ENCODE results near the gene CD7.

Gene CD7

DNA sequence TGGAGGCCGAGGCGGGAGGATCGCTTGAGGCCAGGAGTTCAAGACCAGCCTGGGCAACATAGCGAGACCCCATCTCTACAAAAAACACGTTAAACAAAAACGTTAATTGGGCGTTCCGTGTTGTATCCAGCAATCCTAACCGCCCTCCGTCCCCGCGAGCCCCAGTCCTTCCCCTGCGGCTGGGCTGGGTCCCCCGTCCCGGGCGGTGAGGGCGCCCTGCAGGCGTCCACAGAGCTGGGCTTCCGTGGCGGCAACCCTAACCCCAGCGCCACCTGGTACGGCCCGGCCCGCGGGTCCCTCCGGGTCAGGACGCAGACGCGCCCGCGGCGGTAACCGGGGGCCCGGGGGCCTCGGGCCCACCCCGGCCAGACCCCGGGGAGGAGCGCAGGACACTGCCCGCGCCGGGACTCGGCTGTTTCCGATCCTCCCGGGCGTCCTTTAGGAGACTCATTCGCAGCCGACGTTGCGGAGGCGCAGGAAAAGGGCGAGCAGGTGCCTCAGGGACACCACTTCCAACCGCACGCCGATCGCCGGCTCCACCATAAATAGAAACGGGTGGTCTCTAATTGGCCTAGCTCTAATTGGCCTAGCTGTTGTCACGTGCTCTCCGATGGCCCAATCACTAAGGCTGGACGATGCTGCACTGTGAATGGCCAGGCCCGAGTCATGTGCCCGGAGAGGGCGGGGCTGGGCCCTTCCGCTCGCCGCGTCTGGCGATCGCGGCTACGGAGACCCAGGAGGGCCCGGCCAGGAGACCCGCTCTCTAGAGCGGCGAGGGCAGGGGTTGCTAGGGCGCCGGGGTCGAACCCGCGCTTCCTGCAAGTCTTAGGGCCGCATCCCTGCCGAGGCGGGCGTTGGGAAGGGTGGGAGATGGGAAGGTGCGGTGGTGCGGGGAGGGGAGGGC, 24.9 kb downstream of the CD7 start:
- Histone ChIP-seq H3K36me3 (replicated peaks) (no peaks in the 10 kb centered on the region), H3K4me3 (ENCODE audit: low read depth, low read length) (peak overlapping the region; percentile 75), H3K27me3 (replicated peaks) (no peaks in the 10 kb centered on the region), H3K27ac (peak overlapping the region; percentile 90)
- DNase-seq: peak; percentile 99
- in situ Hi-C loops (cut with HindIII; ENCODE audit: low pct_ligation_motif_present, low sequenced_read_pairs): no loop called here
- TF ChIP-seq, protein P1, sequence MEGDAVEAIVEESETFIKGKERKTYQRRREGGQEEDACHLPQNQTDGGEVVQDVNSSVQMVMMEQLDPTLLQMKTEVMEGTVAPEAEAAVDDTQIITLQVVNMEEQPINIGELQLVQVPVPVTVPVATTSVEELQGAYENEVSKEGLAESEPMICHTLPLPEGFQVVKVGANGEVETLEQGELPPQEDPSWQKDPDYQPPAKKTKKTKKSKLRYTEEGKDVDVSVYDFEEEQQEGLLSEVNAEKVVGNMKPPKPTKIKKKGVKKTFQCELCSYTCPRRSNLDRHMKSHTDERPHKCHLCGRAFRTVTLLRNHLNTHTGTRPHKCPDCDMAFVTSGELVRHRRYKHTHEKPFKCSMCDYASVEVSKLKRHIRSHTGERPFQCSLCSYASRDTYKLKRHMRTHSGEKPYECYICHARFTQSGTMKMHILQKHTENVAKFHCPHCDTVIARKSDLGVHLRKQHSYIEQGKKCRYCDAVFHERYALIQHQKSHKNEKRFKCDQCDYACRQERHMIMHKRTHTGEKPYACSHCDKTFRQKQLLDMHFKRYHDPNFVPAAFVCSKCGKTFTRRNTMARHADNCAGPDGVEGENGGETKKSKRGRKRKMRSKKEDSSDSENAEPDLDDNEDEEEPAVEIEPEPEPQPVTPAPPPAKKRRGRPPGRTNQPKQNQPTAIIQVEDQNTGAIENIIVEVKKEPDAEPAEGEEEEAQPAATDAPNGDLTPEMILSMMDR (IDR thresholded peaks at IDR 0.05; ENCODE audit: low read depth, low read length, missing control alignments): no peak

DNA sequence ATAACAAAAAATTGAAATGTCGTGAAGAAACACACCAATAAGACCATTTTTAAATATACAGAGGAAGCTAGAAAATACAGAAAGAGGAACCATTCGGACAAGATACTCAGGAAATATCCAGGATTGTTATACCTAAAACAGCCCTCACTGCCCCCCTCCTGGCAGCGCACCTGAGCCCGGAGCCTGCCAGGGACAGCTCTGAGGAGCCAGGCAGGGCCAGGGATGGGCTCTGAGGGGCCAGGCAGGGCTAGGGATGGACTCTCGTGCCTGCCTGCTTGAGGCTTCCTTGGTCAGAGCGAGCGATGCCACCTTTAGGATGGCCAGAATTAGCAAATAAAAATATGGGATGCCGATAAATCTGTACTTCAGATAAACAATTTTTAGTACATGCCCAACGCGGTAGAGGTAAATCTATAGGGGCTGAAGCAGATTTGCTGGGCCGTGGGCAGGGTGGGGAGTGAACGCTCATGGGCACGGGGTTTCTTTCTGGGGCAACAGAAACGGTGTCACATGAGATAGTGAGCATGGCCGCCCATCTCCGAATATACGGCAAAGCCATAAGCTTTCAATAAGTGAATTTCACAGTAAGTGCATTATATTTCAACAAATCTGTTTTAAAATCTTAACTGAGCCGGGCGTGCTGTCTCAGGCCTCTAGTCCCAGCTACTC, 25.7 kb downstream of the CD7 start:
- Histone ChIP-seq H3K4me3 (ENCODE audit: low read depth, low read length) (peak overlapping the region; percentile 75), H3K36me3 (replicated peaks) (no peaks in the 10 kb centered on the region), H3K27ac (no peak overlapping the region), H3K27me3 (replicated peaks) (no peaks in the 10 kb centered on the region)
- no peak for DNase-seq
- in situ Hi-C loops (cut with HindIII; ENCODE audit: low pct_ligation_motif_present, low sequenced_read_pairs): no loop called here
- TF ChIP-seq, protein P1 (IDR thresholded peaks at IDR 0.05; ENCODE audit: low read depth, low read length, missing control alignments): no peak

DNA sequence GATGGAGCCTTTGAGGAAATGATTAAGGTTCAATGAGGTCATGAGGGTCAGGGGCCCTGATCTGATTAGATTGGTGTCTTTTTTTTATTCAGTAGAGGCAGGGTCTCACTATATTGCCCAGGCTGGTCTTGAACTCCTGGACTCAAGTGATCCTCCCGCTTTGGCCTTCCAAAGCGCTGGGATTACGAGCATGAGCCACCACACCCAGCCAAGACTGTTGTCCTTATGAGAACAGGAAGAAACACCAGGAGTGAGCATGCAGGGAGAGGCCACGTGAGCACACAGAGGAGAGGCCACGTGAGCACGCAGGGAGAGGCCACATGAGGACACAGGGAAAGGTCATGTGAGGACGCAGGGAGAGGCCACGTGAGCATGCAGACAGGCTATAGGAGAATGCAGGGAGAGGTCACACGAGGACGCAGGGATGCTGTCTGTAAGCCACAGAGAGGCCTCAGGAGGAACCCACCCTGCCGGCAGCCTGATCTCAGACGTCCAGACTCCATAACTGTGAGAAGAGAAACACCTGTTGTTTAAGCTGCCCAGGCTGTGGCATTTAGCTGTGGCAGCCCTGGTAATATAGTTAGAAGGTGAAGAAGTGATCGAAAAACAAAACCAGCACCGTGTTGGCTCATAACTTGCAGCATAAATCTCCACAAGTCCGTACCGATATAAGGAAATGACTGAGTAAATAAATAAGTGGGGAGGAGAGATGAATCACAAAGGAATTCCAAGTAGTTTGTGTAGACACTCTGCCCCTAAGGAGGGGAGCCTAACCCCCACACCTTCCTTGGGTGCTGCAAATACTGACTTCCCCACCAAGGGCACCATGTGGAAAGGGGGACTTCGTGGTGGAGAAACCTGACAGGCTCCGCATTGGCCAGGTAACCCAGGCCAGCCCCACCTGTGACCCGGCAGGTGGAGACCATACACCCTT, 29.3 kb downstream of the CD7 start:
- in situ Hi-C loops (cut with HindIII; ENCODE audit: low pct_ligation_motif_present, low sequenced_read_pairs): no loop called here
- Histone ChIP-seq H3K27ac (peak overlapping the region; percentile 67), H3K27me3 (replicated peaks) (no peaks in the 10 kb centered on the region), H3K36me3 (replicated peaks) (no peaks in the 10 kb centered on the region), H3K4me3 (ENCODE audit: low read depth, low read length) (no peak overlapping the region)
- DNase-seq: peak; percentile 65
- TF ChIP-seq, protein P1 (IDR thresholded peaks at IDR 0.05; ENCODE audit: low read depth, low read length, missing control alignments): no peak

DNA sequence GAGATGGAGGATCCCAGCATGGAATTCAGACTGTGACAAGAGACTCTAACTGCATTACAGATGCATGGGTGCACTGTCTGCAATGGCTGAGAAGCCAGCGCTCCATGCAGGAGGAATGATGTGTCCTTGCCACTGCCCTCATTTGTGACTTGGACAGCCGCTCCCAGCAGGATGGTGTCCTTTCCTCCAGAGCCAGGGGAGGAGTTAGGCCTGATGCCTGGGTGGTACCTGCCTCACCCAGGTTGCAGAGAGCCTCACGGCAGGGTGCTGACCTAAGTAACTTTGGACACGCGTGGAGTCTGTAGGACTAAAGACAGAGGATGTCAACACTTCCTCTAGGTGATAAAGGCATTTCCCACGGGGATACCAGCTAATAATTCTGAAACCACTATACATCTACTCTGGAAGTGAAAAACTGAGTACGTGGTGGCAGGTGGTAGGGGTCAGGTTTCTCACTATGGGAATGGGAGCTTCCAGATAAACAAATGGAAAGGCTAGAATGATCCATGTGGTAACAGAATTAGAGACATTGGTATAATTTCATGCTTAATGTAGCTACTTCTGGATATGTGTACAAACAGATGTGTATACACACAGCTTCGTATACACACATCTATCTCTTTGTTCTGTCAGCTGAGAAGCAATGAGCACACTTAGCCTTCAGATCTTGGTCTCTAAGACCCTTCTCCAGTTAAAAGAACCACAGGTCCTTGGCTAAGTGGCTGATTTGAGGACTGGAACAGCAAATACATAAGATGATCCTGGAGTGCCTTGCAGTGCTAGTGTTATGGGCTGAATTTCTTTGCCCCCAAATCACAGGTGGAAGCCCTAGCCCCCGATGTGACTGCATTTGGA, 30.2 kb downstream of the CD7 start:
- TF ChIP-seq, protein P1 (IDR thresholded peaks at IDR 0.05; ENCODE audit: low read depth, low read length, missing control alignments): no peak
- no peaks in the 10 kb centered on the region for H3K27me3 ChIP-seq (replicated peaks)
- in situ Hi-C loops (cut with HindIII; ENCODE audit: low pct_ligation_motif_present, low sequenced_read_pairs): no loop called here
- H3K4me3 ChIP-seq (ENCODE audit: low read depth, low read length): no peak overlapping the region
- H3K27ac ChIP-seq: peak overlapping the region; percentile 67
- no peaks in the 10 kb centered on the region for H3K36me3 ChIP-seq (replicated peaks)
- no peak for DNase-seq

DNA sequence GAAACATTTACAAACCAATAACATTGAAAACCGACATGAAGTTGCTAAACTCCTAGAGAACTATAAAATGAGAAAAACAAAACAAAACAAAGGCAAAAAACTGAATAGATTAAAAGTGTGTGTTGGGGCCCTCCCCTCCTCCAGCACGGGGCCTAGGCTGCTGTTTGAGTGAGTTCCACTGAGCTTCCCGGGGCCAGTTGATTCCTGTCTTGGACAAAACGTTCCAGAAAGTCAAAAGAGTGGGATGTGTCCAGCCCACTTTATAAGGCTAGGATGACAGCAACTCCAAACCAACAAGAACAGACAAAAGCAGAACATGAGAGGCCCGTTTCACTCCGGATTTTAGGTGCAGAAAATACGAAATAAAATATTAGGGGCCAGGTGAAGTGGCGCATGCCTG, 32.3 kb downstream of the CD7 start:
- no peaks in the 10 kb centered on the region for H3K27me3 ChIP-seq (replicated peaks)
- no peaks in the 10 kb centered on the region for H3K36me3 ChIP-seq (replicated peaks)
- in situ Hi-C loops (cut with HindIII; ENCODE audit: low pct_ligation_motif_present, low sequenced_read_pairs): no loop called here
- no peak for DNase-seq
- no peak overlapping the region for H3K4me3 ChIP-seq (ENCODE audit: low read depth, low read length)
- TF ChIP-seq, protein P1 (IDR thresholded peaks at IDR 0.05; ENCODE audit: low read depth, low read length, missing control alignments): no peak
- H3K27ac ChIP-seq: no peak overlapping the region
